ENCODE results near the gene REST.

GRCh38 chr4:56961107-56961500 lies 53.4 kb downstream of the REST start:
- TF ChIP-seq CTCF (IDR thresholded peaks at IDR 0.05) = no peak
- no peak for TF ChIP-seq POLR2A (IDR thresholded peaks at IDR 0.05)

Measured in heart left ventricle (tissue), 13 donors.